HG03378 (cell line): Measurements from ENCODE around the gene ARMH3.
A peak's percentile ranks its signal among the peaks of the same experiment; 100 is the strongest.

Experiments used
- ATAC-seq: cut with Tn5 transposase; IDR thresholded peaks from one replicate; pipeline ENCODE4 v1.9.1; 2021; ENCODE audit warnings: mild to moderate bottlenecking, moderate library complexity; ENCODE audit not compliant: unreplicated experiment

Gene ARMH3

DNA sequence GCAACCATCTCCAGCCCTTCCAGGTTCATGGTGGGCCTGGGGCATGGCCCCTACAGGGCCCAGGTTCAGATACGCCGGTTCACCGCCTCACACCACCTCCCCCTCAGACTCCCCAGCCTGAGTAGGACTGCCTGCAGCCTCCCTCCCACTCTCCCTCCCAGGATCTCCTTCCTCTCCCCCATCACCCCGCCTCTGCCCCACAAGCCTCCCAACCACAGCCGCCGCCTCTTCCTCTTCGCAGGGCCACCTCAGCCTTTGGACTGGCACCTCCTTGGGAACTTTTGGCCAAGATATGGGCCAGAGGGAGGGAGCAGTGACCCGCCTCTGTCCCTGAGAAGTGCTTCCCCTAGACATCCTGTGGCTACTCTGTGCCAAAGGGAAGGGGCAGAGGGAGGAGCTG, 221.6 kb downstream of the ARMH3 start:
- ATAC-seq = no peak

DNA sequence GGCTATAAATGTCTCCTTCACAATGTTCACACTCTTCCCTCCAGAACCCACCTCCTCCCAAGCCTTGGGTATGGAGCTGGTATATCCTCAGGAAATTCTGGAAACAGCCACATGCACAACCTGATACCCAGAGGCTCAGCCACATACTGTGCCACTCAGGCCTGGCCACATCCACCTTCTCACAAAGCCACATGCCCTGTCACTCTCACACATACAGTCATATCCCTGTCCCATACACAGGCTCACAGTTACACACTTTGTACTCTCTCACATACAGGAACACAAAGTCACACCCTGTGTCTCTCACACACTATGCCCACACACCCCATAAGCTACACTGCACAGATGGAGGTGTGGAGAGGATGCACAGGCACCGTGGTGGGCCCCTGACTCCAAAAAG, 222.5 kb downstream of the ARMH3 start:
- ATAC-seq = no peak

- ATAC-seq = no peak
Measured at GRCh38 chr10:101832325-101832771, 223.6 kb downstream of the ARMH3 start.

DNA sequence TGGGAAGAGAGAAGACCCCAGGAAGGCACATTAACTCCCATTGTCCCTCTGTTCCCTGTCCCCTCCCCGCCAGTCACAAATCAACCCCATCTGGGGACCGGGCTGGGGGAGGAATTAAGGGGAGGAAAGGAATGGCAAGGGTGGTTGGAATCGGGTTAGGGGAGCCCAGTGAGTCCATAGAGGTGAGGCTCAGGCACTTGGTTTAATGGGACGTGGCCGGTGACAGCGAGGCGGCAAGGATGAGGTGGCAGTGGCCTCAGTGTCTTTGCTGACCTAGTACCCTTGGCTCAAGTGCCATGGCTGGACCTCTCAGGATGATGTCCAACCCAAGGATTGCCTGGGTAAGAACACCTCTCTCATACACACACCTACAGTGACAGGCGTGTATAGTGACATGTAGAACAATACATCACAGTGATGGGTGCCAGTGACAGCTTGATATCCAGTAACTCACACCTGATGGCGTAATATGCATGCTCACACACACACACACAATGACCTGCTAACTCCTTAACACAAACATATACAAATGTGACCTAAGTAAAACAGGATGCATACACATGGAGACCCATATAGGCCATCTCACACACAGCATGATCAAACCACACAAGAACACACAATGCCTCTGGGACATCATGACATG, 224.7 kb downstream of the ARMH3 start:
- ATAC-seq = no peak

GRCh38 chr10:101830322-101831168, 225.4 kb downstream of the ARMH3 start:
- ATAC-seq = peak; percentile 48

DNA sequence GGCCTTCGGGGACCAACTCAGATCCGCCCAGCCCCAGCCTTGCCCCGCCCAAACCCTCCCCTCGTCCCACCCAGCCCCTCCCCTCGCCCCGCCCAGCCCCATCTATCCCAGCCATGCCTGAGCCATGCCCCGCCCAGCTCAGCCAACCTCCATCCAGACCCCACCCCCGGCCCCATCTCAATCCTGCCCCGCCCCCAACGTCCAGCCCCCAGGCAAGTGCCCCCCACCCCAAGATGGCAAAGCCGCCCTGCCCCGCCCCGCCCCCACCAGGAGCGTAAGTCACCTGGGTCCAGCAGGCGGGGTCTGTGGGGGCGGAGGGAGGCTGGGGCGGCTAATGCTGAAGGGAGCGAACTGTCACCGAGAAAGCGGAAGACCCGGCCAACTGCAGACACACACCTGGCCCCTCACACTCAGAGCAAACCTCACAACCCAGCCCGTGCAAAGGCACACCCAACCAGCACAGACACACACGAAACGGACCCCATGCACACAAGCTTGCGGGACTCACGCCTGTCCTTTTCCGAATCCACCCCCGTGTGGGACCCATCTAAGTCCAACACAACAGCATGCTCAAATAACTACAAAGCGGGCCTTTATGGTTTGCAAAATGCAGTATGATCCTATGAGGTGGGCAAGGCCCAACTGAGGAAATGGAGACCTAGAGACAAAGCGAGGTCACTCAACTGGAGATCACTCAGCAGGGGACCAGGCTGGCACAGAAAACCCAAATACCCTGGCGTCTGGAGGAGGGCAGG, 226.2 kb downstream of the ARMH3 start:
- peak; percentile 4 for ATAC-seq

- no peak for ATAC-seq
Measured at GRCh38 chr10:101828766-101829551, 227.0 kb downstream of the ARMH3 start.

DNA sequence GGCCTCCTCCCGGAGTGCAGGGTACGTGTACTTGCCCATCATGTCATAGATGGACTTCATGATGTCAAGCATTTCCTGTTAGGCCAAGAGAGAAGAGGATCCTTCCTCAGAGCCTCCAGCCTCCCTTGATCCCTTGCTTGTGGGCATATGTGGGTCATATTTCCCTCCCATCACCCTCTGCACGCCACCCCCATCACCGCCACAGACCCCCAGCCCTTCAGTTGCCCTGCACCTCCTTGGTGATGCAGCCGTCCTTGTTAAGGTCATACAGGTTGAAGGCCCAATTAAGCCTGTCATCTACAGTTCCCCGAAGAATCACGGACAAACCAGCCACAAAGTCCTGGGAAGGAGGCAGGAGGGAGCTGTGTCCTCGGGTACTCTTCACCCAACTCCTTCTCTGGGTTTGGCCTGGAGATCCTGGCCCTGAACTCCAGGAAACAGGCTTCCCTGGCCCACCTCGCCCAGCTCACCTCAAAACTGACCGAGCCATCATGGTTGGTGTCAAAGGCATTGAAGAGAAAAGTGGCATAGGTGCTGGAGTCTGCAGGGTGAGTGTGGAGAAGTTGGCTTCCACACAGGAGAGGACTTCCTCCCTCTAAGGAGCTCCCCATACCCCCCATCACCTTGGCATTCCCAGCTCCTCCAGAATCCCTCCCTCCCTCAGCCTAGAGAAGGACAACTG, 227.9 kb downstream of the ARMH3 start:
- no peak for ATAC-seq

DNA sequence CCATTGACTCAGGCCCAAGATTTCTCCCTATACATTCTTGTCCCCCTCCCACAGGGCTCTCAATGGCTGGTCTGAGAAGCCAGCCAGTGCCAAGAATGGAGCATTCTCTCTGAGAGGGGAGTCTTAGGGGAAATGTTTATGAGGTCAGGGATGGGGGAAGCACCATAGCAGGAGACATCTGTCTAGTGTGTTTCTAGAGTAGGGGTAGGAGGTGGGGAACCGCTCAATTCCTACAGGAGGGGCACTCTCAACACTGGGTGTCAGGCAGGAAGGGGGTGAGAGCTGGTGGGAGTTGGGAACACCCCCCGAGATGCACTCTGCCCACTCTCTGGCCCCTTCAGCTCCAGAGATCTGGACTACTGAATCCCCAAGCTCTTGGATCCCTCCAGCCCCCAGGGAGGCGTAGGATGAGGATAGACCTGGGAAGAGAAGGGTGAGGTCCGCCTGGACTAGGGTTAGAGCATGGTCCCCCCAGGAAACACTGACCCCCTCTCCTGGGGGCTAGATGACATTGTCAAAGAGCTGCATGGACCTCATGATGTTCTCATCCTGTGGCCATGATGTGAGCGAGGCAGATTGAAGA, 229.0 kb downstream of the ARMH3 start:
- no peak for ATAC-seq

GRCh38 chr10:101824736-101825135, 231.2 kb downstream of the ARMH3 start:
- ATAC-seq = no peak

DNA sequence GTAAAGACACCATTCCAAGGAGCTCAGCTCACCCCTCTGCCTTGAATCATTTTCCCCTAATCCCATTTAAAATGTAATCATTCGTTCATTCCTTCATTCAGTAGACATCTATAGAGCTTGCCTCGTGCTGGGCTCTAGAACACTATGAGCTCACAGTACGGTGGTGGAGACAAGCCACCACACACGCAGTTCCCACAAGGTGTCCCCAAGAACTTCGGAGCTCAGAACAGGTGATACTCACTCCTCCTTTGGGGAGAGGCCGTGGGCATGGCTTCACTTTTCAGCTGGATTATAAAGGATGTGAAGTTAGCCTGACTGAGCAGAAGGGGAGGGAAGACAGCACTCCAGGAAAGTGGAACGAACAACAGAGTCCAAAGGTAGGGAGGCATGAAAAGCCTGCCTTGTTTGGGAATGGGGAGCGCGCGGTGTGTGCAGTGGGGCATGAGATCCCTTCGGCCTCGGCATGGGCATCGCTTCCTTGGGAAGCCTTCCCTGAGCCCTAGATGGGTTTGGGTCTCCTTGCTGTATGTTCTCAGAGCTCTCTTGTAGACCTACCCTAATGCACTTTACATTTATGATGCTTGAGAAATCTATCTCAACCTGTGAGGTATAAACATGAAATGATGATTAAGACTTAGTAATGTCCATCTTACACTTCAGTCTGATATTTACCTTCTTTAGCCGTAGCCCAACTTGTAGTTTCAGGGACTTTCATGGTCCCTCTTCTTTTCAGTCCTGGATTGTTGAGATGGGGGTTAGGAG, 236.9 kb downstream of the ARMH3 start:
- ATAC-seq = peak; percentile 12

GRCh38 chr10:101818119-101818871, 237.7 kb downstream of the ARMH3 start, which contains the start of gene OGA:
Gene OGA (minus strand): TSS chr10:101818444. CDS start chr10:101818022, 422 bp downstream.
- peak; percentile 85 for ATAC-seq

GRCh38 chr10:101817337-101818118, 238.4 kb downstream of the ARMH3 start:
- no peak for ATAC-seq

DNA sequence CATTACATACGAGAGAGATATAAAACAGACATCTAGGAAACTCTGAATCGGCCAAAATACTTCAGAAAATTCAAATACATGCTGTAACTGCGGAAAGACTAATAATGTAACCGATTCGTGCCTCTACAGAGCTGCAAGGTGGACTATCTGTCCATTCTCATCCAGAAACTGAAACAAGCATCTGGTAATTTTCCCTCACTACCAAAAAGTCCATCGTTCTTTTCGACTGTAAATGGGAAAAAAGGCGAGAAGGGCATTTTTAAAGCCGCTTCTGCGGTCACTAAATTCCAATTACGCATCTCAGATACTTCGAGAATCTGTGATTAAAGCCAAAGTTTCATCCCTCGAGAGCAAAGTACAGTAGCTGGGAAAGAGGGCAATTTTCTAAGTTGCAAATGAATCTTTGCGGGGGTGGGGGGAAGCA, 239.0 kb downstream of the ARMH3 start:
- ATAC-seq = no peak

- no peak for ATAC-seq
Measured at GRCh38 chr10:101816376-101816775, 239.6 kb downstream of the ARMH3 start.

GRCh38 chr10:101814466-101815071, 241.4 kb downstream of the ARMH3 start:
- peak; percentile 28 for ATAC-seq

- ATAC-seq = no peak
Measured at GRCh38 chr10:101812606-101813005, 243.4 kb downstream of the ARMH3 start.
